PFSK-1 (cell line): ENCODE measurements around the gene RSPH1.

ENCODE experiments used
- POLR2AphosphoS5 ChIP-seq: IDR thresholded peaks from 2 replicates; pipeline ENCODE4 v1.6.1; 2012; ENCODE audit warnings: low read depth, mild to moderate bottlenecking, control low read depth, low read length, moderate library complexity
- SIN3A ChIP-seq: IDR thresholded peaks from 2 replicates; pipeline ENCODE4 v1.6.1; 2012; ENCODE audit warnings: mild to moderate bottlenecking, low read length, moderate library complexity, borderline replicate concordance; ENCODE audit not compliant: insufficient read depth
- TAF1 ChIP-seq: IDR thresholded peaks from 2 replicates; pipeline ENCODE4 v1.6.1; 2012; ENCODE audit warnings: low read length, control low read depth, borderline replicate concordance; ENCODE audit not compliant: insufficient read depth
- TF ChIP-seq, protein P1 (sequence below), 2 experiments: IDR thresholded peaks; 2 replicates each; pipeline versions ENCODE4 v1.6.1 to v1.8.0; 2011 to 2012; ENCODE audit warnings: low read depth in 2 of 2, low read length in 2 of 2, control low read depth in 1 of 2, inconsistent platforms in 1 of 2, mild to moderate bottlenecking in 1 of 2, moderate library complexity in 1 of 2; ENCODE audit not compliant: insufficient read depth in 1 of 2

DNA sequence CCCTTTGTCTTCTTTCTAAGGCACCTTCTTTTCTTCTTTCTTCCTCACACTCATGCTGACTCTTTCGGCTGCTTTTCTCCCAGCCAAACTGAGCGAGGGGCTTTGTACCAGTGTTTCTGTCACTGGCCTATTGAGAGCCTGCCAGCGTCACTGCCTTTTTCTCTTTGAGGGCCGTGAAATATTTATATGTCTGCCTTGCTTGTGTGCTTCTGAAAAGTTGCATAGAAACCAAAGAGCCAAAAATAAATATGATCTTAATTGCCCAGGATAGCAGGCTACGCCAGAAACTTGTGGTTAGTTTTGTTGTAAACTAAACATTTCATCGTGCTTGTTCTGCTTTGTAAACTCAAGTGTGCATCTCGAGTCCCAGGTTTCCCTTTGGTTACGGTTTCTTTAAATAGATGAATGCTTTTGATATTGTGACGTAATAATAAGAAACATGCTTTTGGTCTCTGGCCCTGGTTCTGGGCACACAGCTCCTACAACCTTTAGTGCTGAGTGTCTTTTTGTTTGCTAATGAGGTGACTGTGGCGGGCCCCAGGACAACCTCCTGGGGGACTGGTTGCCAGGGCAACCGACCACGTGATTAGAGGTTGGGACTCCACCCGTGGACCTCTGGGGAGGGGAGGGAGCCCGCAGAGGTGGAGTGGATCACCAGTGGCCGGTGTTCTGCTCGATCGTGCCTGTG is 28.5 kb upstream of the RSPH1 start:
- TF ChIP-seq, protein P1, sequence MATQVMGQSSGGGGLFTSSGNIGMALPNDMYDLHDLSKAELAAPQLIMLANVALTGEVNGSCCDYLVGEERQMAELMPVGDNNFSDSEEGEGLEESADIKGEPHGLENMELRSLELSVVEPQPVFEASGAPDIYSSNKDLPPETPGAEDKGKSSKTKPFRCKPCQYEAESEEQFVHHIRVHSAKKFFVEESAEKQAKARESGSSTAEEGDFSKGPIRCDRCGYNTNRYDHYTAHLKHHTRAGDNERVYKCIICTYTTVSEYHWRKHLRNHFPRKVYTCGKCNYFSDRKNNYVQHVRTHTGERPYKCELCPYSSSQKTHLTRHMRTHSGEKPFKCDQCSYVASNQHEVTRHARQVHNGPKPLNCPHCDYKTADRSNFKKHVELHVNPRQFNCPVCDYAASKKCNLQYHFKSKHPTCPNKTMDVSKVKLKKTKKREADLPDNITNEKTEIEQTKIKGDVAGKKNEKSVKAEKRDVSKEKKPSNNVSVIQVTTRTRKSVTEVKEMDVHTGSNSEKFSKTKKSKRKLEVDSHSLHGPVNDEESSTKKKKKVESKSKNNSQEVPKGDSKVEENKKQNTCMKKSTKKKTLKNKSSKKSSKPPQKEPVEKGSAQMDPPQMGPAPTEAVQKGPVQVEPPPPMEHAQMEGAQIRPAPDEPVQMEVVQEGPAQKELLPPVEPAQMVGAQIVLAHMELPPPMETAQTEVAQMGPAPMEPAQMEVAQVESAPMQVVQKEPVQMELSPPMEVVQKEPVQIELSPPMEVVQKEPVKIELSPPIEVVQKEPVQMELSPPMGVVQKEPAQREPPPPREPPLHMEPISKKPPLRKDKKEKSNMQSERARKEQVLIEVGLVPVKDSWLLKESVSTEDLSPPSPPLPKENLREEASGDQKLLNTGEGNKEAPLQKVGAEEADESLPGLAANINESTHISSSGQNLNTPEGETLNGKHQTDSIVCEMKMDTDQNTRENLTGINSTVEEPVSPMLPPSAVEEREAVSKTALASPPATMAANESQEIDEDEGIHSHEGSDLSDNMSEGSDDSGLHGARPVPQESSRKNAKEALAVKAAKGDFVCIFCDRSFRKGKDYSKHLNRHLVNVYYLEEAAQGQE (IDR thresholded peaks at IDR 0.05; ENCODE audit: insufficient read depth in 1 of 2, low read depth in 2 of 2, low read length in 2 of 2) = no peak
- TF ChIP-seq POLR2AphosphoS5 (no peak), TAF1 (no peak), SIN3A (no peak)
